Keratinocyte (primary cell): ENCODE results near the gene CNP. TPM values are rescaled to one million over a fixed set of nuclear protein-coding genes. Genes with fewer than 3 reads are reported as not detected.

Source experiments
- DNase-seq: peaks from one replicate; pipeline ENCODE4 v3.0.0-alpha.2; 2011; ENCODE audit warnings: low read depth, missing footprints, low spot score
- FAIRE-seq: peaks from 2 replicates; lab custom pipeline; 2011; peaks lifted over from hg19 to GRCh38; lab: Jason Lieb, UNC
- H2AFZ ChIP-seq: 2 replicates; pipeline ENCODE4 v1.6.0; 2012; ENCODE audit warnings: low read length, control low read depth, inconsistent platforms; ENCODE audit not compliant: control insufficient read depth
- H3K27ac ChIP-seq: 2 replicates; pipeline ENCODE4 v1.5.1; 2011; ENCODE audit warnings: low read length; ENCODE audit not compliant: control insufficient read depth, insufficient read depth
- H3K27me3 ChIP-seq: 3 replicates; pipeline ENCODE4 v1.6.0; 2011; ENCODE audit warnings: low read length; ENCODE audit not compliant: control insufficient read depth, insufficient read depth; ENCODE audit errors: extremely low read depth
- H3K36me3 ChIP-seq, 2 experiments: 2 replicates in 1 of 2; 3 replicates in 1 of 2; pipeline ENCODE4 v1.5.1; 2011; ENCODE audit warnings: low read length in 2 of 2, mild to moderate bottlenecking in 1 of 2; ENCODE audit not compliant: control insufficient read depth in 2 of 2, insufficient read depth in 2 of 2; ENCODE audit errors: extremely low read depth in 1 of 2
- H3K4me1 ChIP-seq: 3 replicates; pipeline ENCODE4 v1.5.1; 2011; ENCODE audit warnings: low read length; ENCODE audit not compliant: control insufficient read depth, insufficient read depth; ENCODE audit errors: extremely low read depth
- H3K4me2 ChIP-seq: 3 replicates; pipeline ENCODE4 v1.6.0; 2011; ENCODE audit warnings: low read depth, low read length; ENCODE audit not compliant: control insufficient read depth, insufficient read depth; ENCODE audit errors: extremely low read depth
- H3K4me3 ChIP-seq, 3 experiments: fragments of 200-600 bp in 1 of 3; sonication (generic) in 1 of 3; 2 replicates in 2 of 3; 3 replicates in 1 of 3; pipeline ENCODE4 v1.5.1; 2011 to 2016; ENCODE audit warnings: low read length in 3 of 3, mild to moderate bottlenecking in 3 of 3, control low read depth in 2 of 3, inconsistent platforms in 1 of 3, low read depth in 1 of 3, mixed read lengths in 1 of 3, mixed run types in 1 of 3, moderate library complexity in 1 of 3; ENCODE audit not compliant: control insufficient read depth in 2 of 3, insufficient read depth in 2 of 3; ENCODE audit errors: extremely low read depth in 1 of 3
- H3K79me2 ChIP-seq: 2 replicates; pipeline ENCODE4 v1.6.0; 2012; ENCODE audit warnings: low read length; ENCODE audit not compliant: control insufficient read depth, insufficient read depth
- H3K9ac ChIP-seq: 3 replicates; pipeline ENCODE4 v1.6.0; 2011; ENCODE audit warnings: low read length; ENCODE audit not compliant: control insufficient read depth, insufficient read depth; ENCODE audit errors: extremely low read depth
- H3K9me1 ChIP-seq: 3 replicates; pipeline ENCODE4 v1.6.0; 2011; ENCODE audit warnings: low read length; ENCODE audit not compliant: control insufficient read depth, insufficient read depth; ENCODE audit errors: extremely low read depth
- H3K9me3 ChIP-seq: 2 replicates; pipeline ENCODE4 v1.5.1; 2012; ENCODE audit warnings: low read depth, low read length; ENCODE audit not compliant: control insufficient read depth
- H4K20me1 ChIP-seq: 3 replicates; pipeline ENCODE4 v1.6.0; 2011; ENCODE audit warnings: low read length; ENCODE audit not compliant: control insufficient read depth, insufficient read depth; ENCODE audit errors: extremely low read depth
- CTCF ChIP-seq, 3 experiments: IDR thresholded peaks in 1 of 3; conservative IDR thresholded peaks in 1 of 3; optimal IDR thresholded peaks in 1 of 3; 2 replicates in 2 of 3; 3 replicates in 1 of 3; pipeline versions ENCODE3 to v1.5.1; 2011; ENCODE audit warnings: low read length in 3 of 3, mild to moderate bottlenecking in 3 of 3, moderate library complexity in 2 of 3, control low read depth in 1 of 3, inconsistent platforms in 1 of 3; ENCODE audit not compliant: insufficient read depth in 2 of 3; ENCODE audit errors: extremely low read depth in 1 of 3
- EZH2 ChIP-seq: IDR thresholded peaks from one replicate; pipeline ENCODE4 v1.6.1; 2012; ENCODE audit warnings: inconsistent platforms, mild to moderate bottlenecking, low read length, moderate library complexity
- dilution Hi-C: fragments of 300-500 bp; cut with MboI; formaldehyde crosslinking; loops from one replicate; pipeline ENCODE4 v1.7.0; 2020; ENCODE audit warnings: low sequenced_read_pairs; ENCODE audit not compliant: extremely low pct_ligation_motif_present
- polyA plus RNA-seq, 5 experiments: library from polyadenylated mRNA; depleted of rRNA in 3 of 5; stranded (reverse) in 3 of 5; stranded (forward) in 1 of 5; unstranded in 1 of 5; fragments of >200 nt; gene quantifications; 1 replicate in 1 of 5; 2 replicates in 3 of 5; 3 replicates in 1 of 5; pipeline versions ENCODE4 v1.2.1 to v1.2.3, GENCODE V29; 2011 to 2012; ENCODE audit warnings: missing spikeins in 2 of 5, low read depth in 1 of 5, low replicate concordance in 1 of 5

CNP gene
- polyA plus RNA-seq, 1 donor (not counting 4 experiments of a cell fraction or from before 2014, with no cell fraction given): 32.4 TPM

GRCh38 chr17:41971721-41972523 lies 5.3 kb downstream of the CNP start:
- no peak for TF ChIP-seq EZH2
- TF ChIP-seq CTCF (optimal IDR thresholded peaks at IDR 0.05 in 1 of 3, IDR thresholded peaks at IDR 0.05 in 1 of 3, conservative IDR thresholded peaks at IDR 0.05 in 1 of 3; ENCODE audit: extremely low read depth in 1 of 3, insufficient read depth in 2 of 3, low read length in 3 of 3): no peak
- FAIRE-seq (no peak), DNase-seq (no peak)
- H3K36me3 ChIP-seq: peaks cover 32 to 45% of the 10 kb centered on the region in 2 experiments
- no peaks in the 10 kb centered on the region for H3K9me3 ChIP-seq
- dilution Hi-C loops: no loop called here
- H3K27ac ChIP-seq: no peak overlapping the region
- H3K27me3 ChIP-seq: no peaks in the 10 kb centered on the region
- no peak overlapping the region for H3K9ac ChIP-seq
- H2AFZ ChIP-seq: no peak overlapping the region
- peaks cover 7% of the 10 kb centered on the region for H3K4me1 ChIP-seq
- no peaks in the 10 kb centered on the region for H3K9me1 ChIP-seq
- peaks cover 29% of the 10 kb centered on the region for H3K79me2 ChIP-seq
- no peaks in the 10 kb centered on the region for H4K20me1 ChIP-seq
- no peak overlapping the region for H3K4me3 ChIP-seq
- no peak overlapping the region for H3K4me2 ChIP-seq

GRCh38 chr17:41972571-41973407 lies 6.2 kb downstream of the CNP start:
- no peaks in the 10 kb centered on the region for H3K9me1 ChIP-seq

More at GRCh38 chr17:41972571-41973407, 6.2 kb downstream of the CNP start:
- dilution Hi-C loops: no loop called here
- peaks cover 6% of the 10 kb centered on the region for H3K4me1 ChIP-seq
- H3K27ac ChIP-seq: no peak overlapping the region
- DNase-seq (no peak), FAIRE-seq (no peak)
- no peaks in the 10 kb centered on the region for H4K20me1 ChIP-seq
- no peak overlapping the region for H3K9ac ChIP-seq
- H3K36me3 ChIP-seq: peaks cover 41 to 50% of the 10 kb centered on the region in 2 experiments
- no peak overlapping the region for H3K4me2 ChIP-seq
- no peaks in the 10 kb centered on the region for H3K9me3 ChIP-seq
- no peaks in the 10 kb centered on the region for H3K27me3 ChIP-seq
- no peak overlapping the region for H3K4me3 ChIP-seq
- peaks cover 20% of the 10 kb centered on the region for H3K79me2 ChIP-seq
- TF ChIP-seq CTCF (optimal IDR thresholded peaks at IDR 0.05 in 1 of 3, IDR thresholded peaks at IDR 0.05 in 1 of 3, conservative IDR thresholded peaks at IDR 0.05 in 1 of 3; ENCODE audit: extremely low read depth in 1 of 3, insufficient read depth in 2 of 3, low read length in 3 of 3) (no peak), EZH2 (no peak)
- H2AFZ ChIP-seq: no peak overlapping the region
